Transverse colon (tissue), 4 donors: Measurements from ENCODE around the gene PRRX1. TPM values are rescaled to one million over a fixed set of nuclear protein-coding genes. Genes with fewer than 3 reads are reported as not detected.

Experiments used
- DNase-seq: peaks from one replicate; pipeline ENCODE4 v3.0.0-alpha.2; 2019
- H3K27ac ChIP-seq, 4 donors: fragments of 200-600 bp; sonication (generic); 2 replicates each; pipeline ENCODE4 v1.5.1; 2016 to 2018; ENCODE audit warnings: inconsistent platforms in 4 of 4
- H3K27me3 ChIP-seq: fragments of 200-600 bp; sonication (generic); 2 replicates; pipeline ENCODE4 v1.5.1; 2017; ENCODE audit warnings: inconsistent platforms
- H3K36me3 ChIP-seq, 4 donors: fragments of 200-600 bp; sonication (generic); 2 replicates each; pipeline ENCODE4 v1.5.1; 2017 to 2019; ENCODE audit warnings: inconsistent platforms in 4 of 4
- H3K4me1 ChIP-seq, 4 donors: fragments of 200-600 bp; sonication (generic); 2 replicates each; pipeline ENCODE4 v1.5.1; 2017 to 2020; ENCODE audit warnings: inconsistent platforms in 4 of 4
- H3K4me3 ChIP-seq, 4 donors: fragments of 200-600 bp; sonication (generic); 1 replicate in 1 of 4; 2 replicates in 3 of 4; pipeline versions ENCODE4 v1.5.1 to v1.6.1; 2017 to 2019; ENCODE audit warnings: inconsistent platforms in 4 of 4
- H3K9me3 ChIP-seq, 2 donors: fragments of 200-600 bp; sonication (generic); 2 replicates each; pipeline ENCODE4 v1.5.1; 2017 to 2019; ENCODE audit warnings: inconsistent platforms in 2 of 2
- EP300 ChIP-seq: sonication (generic); formaldehyde crosslinking; IDR thresholded peaks from one replicate; pipeline ENCODE4 v1.6.1; 2017; ENCODE audit warnings: antibody characterized with exemption, low read depth
- POLR2A ChIP-seq: fragments of 450-650 bp; IDR thresholded peaks from one replicate; pipeline ENCODE4 v1.6.1; 2016; ENCODE audit warnings: antibody characterized with exemption, mild to moderate bottlenecking, moderate library complexity
- POLR2AphosphoS5 ChIP-seq, 3 donors: sonication (generic); formaldehyde crosslinking; IDR thresholded peaks; one replicate each; pipeline ENCODE4 v1.6.1; 2016; ENCODE audit warnings: antibody characterized with exemption in 3 of 3
- WGBS, 2 donors: methylation state at CpG; one replicate each; pipeline ENCODE4 v1.1.5; 2018; ENCODE audit warnings: low coverage in 1 of 2; 5-methylcytosine and 5-hydroxymethylcytosine counted together
- in situ Hi-C, 4 donors: fragments of 200-750 bp; cut with MboI; loops; one replicate each; pipeline versions ENCODE4 v1.15.0 to v1.15.1; 2017; ENCODE audit warnings: low sequenced_read_pairs in 3 of 4, low pct_ligation_motif_present in 1 of 4, low pct_unique_long_range_greater_than_20kb in 1 of 4
- intact Hi-C: fragments of 100-400 bp; cut with DNase I; formaldehyde crosslinking; loops from one replicate; pipeline ENCODE4 v1.15.1; 2023; ENCODE audit warnings: low total_unique reads
- total RNA-seq, 4 donors: library from RNA; depleted of rRNA; stranded (reverse); fragments of >200 nt; gene quantifications; one replicate each; pipeline ENCODE4 v1.1.0, GENCODE V29; 2016
- TF ChIP-seq, protein P1 (sequence below), 5 experiments: fragments of 200-600 bp in 3 of 5; fragments of 450-650 bp in 2 of 5; sonication (generic) in 3 of 5; IDR thresholded peaks; 1 replicate in 2 of 5; 2 replicates in 3 of 5; pipeline ENCODE4 v1.5.1; 2016 to 2017; ENCODE audit warnings: antibody characterized with exemption in 5 of 5, inconsistent platforms in 3 of 5, mild to moderate bottlenecking in 2 of 5, moderate library complexity in 1 of 5

The PRRX1 gene
- total RNA-seq, 4 donors from 2014 or later = 0.75 to 9.2 (median 2.7) TPM

- 71 to 80% methylated on average over 10 of the region's 10 CpGs for WGBS, 2 donors
- DNase-seq = no peak
- Histone ChIP-seq H3K4me3 (no peak overlapping the region), H3K9me3 (no peaks in the 10 kb centered on the region), H3K36me3 (no peaks in the 10 kb centered on the region), H3K27ac (no peak overlapping the region), H3K27me3 (no peaks in the 10 kb centered on the region), H3K4me1 (no peaks in the 10 kb centered on the region)
- intact Hi-C loops = no loop called here
- in situ Hi-C loops = no loop called here
- TF ChIP-seq POLR2A = no peak
- TF ChIP-seq, protein P1, sequence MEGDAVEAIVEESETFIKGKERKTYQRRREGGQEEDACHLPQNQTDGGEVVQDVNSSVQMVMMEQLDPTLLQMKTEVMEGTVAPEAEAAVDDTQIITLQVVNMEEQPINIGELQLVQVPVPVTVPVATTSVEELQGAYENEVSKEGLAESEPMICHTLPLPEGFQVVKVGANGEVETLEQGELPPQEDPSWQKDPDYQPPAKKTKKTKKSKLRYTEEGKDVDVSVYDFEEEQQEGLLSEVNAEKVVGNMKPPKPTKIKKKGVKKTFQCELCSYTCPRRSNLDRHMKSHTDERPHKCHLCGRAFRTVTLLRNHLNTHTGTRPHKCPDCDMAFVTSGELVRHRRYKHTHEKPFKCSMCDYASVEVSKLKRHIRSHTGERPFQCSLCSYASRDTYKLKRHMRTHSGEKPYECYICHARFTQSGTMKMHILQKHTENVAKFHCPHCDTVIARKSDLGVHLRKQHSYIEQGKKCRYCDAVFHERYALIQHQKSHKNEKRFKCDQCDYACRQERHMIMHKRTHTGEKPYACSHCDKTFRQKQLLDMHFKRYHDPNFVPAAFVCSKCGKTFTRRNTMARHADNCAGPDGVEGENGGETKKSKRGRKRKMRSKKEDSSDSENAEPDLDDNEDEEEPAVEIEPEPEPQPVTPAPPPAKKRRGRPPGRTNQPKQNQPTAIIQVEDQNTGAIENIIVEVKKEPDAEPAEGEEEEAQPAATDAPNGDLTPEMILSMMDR (IDR thresholded peaks at IDR 0.05) = peak in 2 of 5 experiments; percentile 21 to 27
These were observed 101.9 kb downstream of the PRRX1 start for GRCh38 chr1:170765712-170766330.

DNA sequence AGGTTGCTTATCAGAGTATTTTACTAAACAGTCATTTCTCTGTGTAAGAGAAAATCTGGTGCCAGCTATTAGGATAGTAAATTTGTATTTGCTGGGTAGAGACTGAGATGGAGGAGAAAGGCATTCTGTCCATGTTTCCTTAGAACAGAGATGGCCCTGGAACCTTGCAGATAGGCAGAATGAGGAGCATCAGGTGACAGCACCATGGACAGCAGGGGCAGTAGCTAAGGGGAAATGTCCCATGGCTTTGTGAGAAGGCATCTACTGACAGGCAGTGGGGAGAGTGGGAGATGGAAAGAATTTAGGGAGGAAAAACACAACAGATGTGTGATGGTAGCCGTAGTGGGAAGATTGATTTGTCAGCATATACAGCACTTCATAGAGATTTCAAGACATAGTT, 105.0 kb downstream of the PRRX1 start:
- DNase-seq = no peak
- 70 to 100% methylated on average over 1 of the region's 1 CpG for WGBS, 2 donors
- Histone ChIP-seq H3K27me3 (no peaks in the 10 kb centered on the region), H3K4me3 (no peak overlapping the region), H3K27ac (no peak overlapping the region), H3K36me3 (no peaks in the 10 kb centered on the region), H3K9me3 (no peaks in the 10 kb centered on the region), H3K4me1 (no peaks in the 10 kb centered on the region)
- intact Hi-C loops = no loop called here
- in situ Hi-C loops = no loop called here
- TF ChIP-seq EP300 (no peak), POLR2A (no peak), POLR2AphosphoS5 (IDR thresholded peaks at IDR 0.05) (no peak)
- TF ChIP-seq, protein P1 (IDR thresholded peaks at IDR 0.05) = no peak

DNA sequence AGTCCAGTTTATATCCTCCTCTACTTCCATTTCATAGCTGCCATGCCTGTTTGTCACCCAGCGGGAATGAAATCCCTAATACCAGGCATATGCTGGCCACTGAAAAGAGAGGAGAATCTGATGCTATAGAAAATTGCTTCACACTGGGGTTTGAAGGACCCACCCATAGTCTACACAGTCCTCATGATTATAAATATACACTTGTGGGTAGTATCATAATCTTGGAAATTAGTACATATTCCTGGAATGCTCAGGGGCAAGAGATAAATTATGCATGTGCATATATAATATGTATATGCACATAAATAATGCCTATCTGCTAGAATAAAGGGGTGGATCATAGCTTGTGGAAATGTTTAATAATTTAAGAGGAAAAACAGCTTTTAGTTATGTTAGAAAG, 105.8 kb downstream of the PRRX1 start:
- no peak overlapping the region for H3K27ac ChIP-seq
- in situ Hi-C loops = no loop called here
- 83 to 97% methylated on average over 1 of the region's 1 CpG for WGBS, 2 donors
- DNase-seq = no peak
- no peaks in the 10 kb centered on the region for H3K9me3 ChIP-seq
- no peaks in the 10 kb centered on the region for H3K36me3 ChIP-seq
- TF ChIP-seq POLR2A = no peak
- TF ChIP-seq EP300 = no peak
- TF ChIP-seq POLR2AphosphoS5 (IDR thresholded peaks at IDR 0.05) = no peak
- TF ChIP-seq, protein P1 (IDR thresholded peaks at IDR 0.05) = no peak
- H3K4me3 ChIP-seq = no peak overlapping the region
- intact Hi-C loops = no loop called here
- H3K27me3 ChIP-seq = no peaks in the 10 kb centered on the region
- no peaks in the 10 kb centered on the region for H3K4me1 ChIP-seq

GRCh38 chr1:170770254-170770653, 106.3 kb downstream of the PRRX1 start:
- DNase-seq = no peak
- Histone ChIP-seq H3K4me1 (no peaks in the 10 kb centered on the region), H3K27ac (no peak overlapping the region), H3K36me3 (no peaks in the 10 kb centered on the region), H3K27me3 (no peaks in the 10 kb centered on the region), H3K4me3 (no peak overlapping the region), H3K9me3 (no peaks in the 10 kb centered on the region)
- intact Hi-C loops (no loop called here), in situ Hi-C loops (no loop called here)
- TF ChIP-seq, protein P1 (IDR thresholded peaks at IDR 0.05) = no peak
- TF ChIP-seq POLR2AphosphoS5 (IDR thresholded peaks at IDR 0.05) (no peak), EP300 (no peak), POLR2A (no peak)
